HG02571 (cell line): Measurements from ENCODE around the gene KRT222.

Source experiments
- ATAC-seq: cut with Tn5 transposase; IDR thresholded peaks from one replicate; pipeline ENCODE4 v1.9.1; 2021; ENCODE audit warnings: mild to moderate bottlenecking, moderate library complexity; ENCODE audit not compliant: unreplicated experiment

KRT222 gene

GRCh38 chr17:40664582-40665333, at the start of gene KRT222:
Gene KRT222 (minus strand): TSS chr17:40665177. CDS start chr17:40665099, 78 bp downstream.
- ATAC-seq = no peak

GRCh38 chr17:40714473-40714872, 49.5 kb upstream of the KRT222 start:
- no peak for ATAC-seq

GRCh38 chr17:40707745-40708144, 42.8 kb upstream of the KRT222 start:
- ATAC-seq = no peak

DNA sequence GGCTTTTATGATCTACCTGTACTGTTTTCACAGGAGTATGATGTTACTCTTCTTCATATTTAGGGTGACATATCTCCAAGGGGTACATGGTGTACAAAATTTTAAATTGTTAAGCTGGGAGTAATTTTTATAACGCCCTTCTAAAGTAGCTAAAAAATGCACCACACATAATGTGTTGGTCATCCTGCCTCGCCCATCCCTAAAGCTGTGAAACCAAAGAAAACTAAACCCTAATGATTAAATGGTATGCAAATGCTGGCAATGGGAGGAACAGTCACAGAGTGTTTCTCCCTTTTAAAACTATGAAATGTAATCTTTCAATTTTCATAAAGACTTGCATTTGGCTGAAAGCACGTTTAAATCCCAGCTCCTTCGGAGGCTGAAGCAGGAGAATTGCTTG, 40.6 kb upstream of the KRT222 start:
- ATAC-seq = no peak

DNA sequence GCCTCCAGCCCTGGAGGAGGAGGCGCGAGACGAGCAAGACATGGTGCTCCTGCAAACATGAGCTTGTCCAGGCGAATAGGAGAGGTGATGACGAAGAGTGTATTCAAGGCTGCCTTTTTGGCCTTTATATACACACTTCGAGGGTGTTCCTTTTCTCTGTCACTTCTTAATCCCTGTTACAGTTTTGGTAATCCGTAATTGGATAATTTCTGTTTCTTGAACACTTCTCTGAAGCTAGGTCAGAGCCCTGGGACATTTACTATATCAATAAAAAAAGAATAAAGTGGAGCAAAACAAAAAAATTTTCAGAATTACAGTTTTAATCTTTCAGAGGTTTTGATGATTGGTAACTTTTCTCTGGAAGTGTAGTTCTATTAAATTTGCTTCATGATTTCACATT, 38.7 kb upstream of the KRT222 start, which contains the start of gene KRT24:
TSS of gene KRT24 (minus strand) at position 101 of the 400 bp plus-strand sequence. CDS start at position 42, 59 bp downstream.
- ATAC-seq = no peak

- no peak for ATAC-seq
These were observed 37.3 kb upstream of the KRT222 start for GRCh38 chr17:40702271-40702670.

- no peak for ATAC-seq
These were observed 34.9 kb upstream of the KRT222 start for GRCh38 chr17:40699853-40700252.

- no peak for ATAC-seq
These were observed 34.4 kb upstream of the KRT222 start for GRCh38 chr17:40699371-40699770.

DNA sequence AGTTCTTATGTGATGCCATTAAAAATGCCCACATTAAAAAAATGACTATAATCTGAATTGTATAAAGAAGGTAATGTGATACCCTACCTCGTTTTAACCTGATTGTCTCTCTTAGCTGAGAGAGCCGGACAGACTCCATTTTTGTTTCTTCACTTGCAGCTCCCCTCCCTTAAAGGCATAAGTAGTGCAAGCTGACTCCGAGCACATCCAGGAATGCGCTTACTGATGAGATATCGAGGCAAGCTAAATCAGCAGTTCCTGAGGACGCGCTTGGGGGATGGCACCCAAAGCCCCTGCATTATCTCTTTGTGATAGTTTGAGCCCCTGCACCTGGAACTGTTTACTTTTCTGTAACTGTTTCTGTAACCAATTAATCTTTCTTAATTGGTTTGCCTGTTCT, 32.3 kb upstream of the KRT222 start:
- ATAC-seq = no peak

GRCh38 chr17:40696651-40697072, 31.7 kb upstream of the KRT222 start:
- no peak for ATAC-seq

DNA sequence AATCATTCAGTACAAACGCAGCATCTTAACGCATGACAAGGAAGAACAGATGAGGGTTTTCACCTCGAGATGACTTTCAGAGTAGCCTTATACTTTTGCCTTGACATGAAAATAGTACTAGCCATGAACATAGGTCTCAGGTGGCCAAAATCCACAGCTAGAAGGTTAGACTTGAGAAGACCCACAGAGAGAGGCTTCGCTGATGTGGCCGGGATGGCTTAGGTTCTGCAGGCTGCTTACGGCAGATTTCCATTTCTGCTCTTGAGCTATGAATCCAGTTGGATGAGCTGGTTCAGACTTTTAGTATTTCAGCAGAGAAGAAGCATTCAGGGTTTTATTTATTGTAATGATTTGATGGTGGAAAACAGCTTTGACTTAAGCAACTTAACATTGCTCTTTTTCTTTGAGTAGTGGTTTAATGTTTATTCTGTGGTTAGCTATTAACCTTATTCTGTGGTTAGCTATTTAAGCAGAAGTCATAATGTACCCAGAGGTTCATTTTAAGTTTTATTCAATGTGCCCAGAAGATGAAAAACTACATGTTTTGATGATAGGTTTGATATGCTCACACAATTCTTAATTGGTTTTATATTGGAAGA, 31.0 kb upstream of the KRT222 start:
- ATAC-seq = no peak

- no peak for ATAC-seq
These were observed 29.6 kb upstream of the KRT222 start for GRCh38 chr17:40694584-40694983.

GRCh38 chr17:40687106-40687505, 22.1 kb upstream of the KRT222 start:
- no peak for ATAC-seq

DNA sequence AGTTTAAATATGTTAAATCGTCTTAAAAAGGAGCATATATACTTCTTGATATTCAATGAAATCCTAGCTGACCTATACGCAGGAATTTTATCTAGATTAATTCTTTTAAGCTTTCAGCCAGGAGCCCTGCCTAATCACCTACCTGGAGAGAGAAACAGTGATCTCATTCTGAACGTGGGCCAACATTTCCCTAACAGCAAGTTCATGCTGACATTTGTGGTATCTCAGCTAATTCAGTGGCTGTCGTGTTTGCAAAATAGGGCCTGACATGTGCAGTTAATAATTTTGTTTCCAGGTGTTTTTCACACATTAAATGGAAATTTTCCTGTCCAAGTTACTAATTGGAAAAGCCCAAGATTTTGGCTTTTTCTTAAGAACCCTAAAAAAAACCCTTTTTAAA, 21.2 kb upstream of the KRT222 start:
- ATAC-seq = no peak

- no peak for ATAC-seq
These were observed 16.0 kb upstream of the KRT222 start for GRCh38 chr17:40680998-40681397.

- ATAC-seq = no peak
These were observed 14.5 kb upstream of the KRT222 start for GRCh38 chr17:40679523-40679907.

DNA sequence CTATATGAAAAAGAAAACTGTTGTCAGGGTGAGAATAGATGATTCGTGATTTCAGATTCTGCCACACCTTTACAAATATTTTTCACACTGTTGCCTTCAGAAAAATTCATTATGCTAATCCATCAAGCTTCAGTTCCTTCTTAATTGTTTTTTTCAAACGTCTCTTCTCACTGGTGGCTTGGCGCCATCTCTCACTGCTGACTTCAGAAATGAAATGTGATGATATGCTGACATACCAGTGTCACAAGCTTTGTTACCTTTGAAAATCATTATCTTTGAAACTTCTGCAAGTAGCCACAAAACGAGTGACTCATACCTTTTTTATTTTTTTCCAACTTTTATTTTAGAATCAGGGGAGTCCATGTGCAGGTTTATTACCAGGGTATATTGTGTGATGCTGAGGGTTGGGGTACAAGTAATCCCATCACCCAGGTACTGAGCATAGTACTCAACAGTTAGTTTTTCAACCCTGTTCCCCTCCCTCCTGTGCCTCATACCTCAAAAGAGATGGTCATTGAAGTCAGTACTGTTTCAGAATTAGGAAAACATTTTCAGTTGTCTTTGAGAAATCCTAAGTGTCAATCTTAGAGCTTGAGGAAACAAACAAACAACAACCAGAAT, 14.0 kb upstream of the KRT222 start:
- no peak for ATAC-seq

- ATAC-seq = no peak
These were observed 10.9 kb upstream of the KRT222 start for GRCh38 chr17:40675905-40676304.

DNA sequence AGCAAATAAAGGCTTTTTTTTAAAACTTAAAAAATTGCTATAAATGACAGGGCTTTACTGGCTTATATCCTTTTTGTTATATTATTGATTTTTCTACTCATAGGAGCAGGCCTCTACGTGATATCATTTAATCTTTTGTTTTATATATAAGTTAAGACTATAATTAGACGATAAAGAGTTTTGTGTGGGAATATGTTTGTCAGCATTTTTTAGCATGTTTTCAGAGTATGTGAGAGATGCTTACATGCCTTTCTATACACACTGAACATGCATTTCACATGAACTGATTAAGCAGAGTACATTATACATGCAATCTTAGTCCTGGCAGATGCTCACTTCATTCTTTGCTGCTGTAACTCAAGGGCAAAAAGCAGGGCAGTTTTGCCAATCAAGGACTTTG, 7.7 kb upstream of the KRT222 start:
- ATAC-seq = no peak

GRCh38 chr17:40671282-40671681, 6.3 kb upstream of the KRT222 start:
- ATAC-seq = no peak

DNA sequence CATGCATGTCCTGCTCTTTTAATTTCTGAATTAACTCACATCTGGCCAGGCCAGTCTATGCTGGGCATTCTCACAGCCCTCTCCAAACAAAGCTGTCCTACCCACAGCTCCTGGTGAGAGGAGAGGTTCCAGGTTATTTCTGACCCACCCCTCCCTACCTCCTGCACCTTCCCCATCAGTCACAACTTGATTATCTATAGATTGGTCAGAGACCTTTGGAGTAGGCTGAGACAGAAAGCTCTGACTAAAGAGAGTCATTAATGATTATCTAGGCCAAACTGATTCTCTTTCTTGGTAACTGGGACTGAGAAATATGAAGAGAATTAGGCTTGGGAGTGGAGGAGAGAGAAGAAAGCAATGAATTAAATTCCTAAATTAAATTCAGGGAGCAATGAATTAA, 1.4 kb upstream of the KRT222 start:
- no peak for ATAC-seq

DNA sequence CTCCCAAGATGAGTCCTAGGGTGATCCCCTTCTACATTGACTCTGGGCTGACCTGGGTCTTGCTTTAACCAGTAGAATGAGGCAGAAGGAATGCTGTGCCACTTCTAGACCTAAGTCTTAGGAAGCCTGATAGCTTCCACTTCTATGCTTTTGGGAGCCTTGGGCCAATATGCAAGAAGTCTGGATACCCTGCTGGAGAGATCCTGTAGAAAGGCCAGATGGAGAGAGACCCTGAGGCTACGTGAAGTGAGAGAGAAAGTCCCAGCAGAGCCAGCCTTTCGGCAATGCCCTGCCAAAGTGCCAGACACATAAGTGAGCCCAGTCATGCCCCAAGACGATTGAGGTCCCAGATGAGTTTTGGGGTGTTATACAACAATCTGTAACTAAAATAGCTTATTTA, 1.7 kb downstream of the KRT222 start:
- ATAC-seq = no peak
